A673 (cell line): ENCODE results near the gene SYK. TPM values are rescaled to one million over a fixed set of nuclear protein-coding genes. Genes with fewer than 3 reads are reported as not detected.
"Not testable (repeated sequence)": the region's sequence is repeated elsewhere in the genome, so short reads cannot be mapped to it uniquely, and the experiment has no call there.

ENCODE experiments used
- Bru-seq: library from RNA; stranded (reverse); fragments of 400-500 nt; gene quantifications from one replicate; lab custom pipeline; 2021; lab: Mats Ljungman, UMichigan
- BruChase-seq, 2 experiments: library from RNA; stranded (reverse); fragments of 400-500 nt; gene quantifications; one replicate each; lab custom pipeline; 2021; lab: Mats Ljungman, UMichigan
- BruUV-seq: library from RNA; stranded (reverse); fragments of 400-500 nt; replicated peaks from 2 replicates; lab custom pipeline; 2021; lab: Mats Ljungman, UMichigan
- CTCF ChIA-PET: fragments of 300-600 bp; sonication (Branson Sonifier 250); formaldehyde crosslinking; loops from one replicate; lab custom pipeline; 2022; ENCODE audit warnings: antibody characterized with exemption; lab: Charles Lee
- POLR2A ChIA-PET: fragments of 300-600 bp; sonication (Branson Sonifier 250); formaldehyde crosslinking; loops from one replicate; lab custom pipeline; 2022; ENCODE audit warnings: antibody characterized with exemption; ENCODE audit not compliant: low non-redundant PET; lab: Charles Lee
- DNase-seq: peaks from one replicate; pipeline ENCODE4 v3.0.0-alpha.2; 2015; ENCODE audit warnings: low spot score
- H3K27ac ChIP-seq: fragments of 200-600 bp; sonication (generic); 2 replicates; pipeline ENCODE4 v1.5.1; 2016; ENCODE audit warnings: mixed run types, low read depth, mild to moderate bottlenecking, mixed read lengths, antibody characterized with exemption, low read length; ENCODE audit not compliant: poor library complexity, severe bottlenecking
- H3K27me3 ChIP-seq: fragments of 200-600 bp; sonication (generic); replicated peaks from 2 replicates; pipeline ENCODE4 v1.6.1; 2017; ENCODE audit warnings: mixed run types, low read depth, mild to moderate bottlenecking, mixed read lengths, antibody characterized with exemption, low read length; ENCODE audit not compliant: insufficient read depth, poor library complexity
- H3K36me3 ChIP-seq: fragments of 200-600 bp; sonication (generic); 2 replicates; pipeline ENCODE4 v1.6.1; 2016; ENCODE audit warnings: mixed run types, mild to moderate bottlenecking, mixed read lengths, antibody characterized with exemption, low read length; ENCODE audit not compliant: insufficient read depth, poor library complexity, severe bottlenecking
- H3K4me1 ChIP-seq: fragments of 200-600 bp; sonication (generic); 2 replicates; pipeline ENCODE4 v1.6.1; 2017; ENCODE audit warnings: mixed run types, mild to moderate bottlenecking, mixed read lengths, antibody characterized with exemption, low read length; ENCODE audit not compliant: insufficient read depth, poor library complexity, severe bottlenecking
- H3K4me3 ChIP-seq: fragments of 200-600 bp; sonication (generic); 2 replicates; pipeline ENCODE4 v1.5.1; 2016; ENCODE audit warnings: low read depth, mixed run types, mild to moderate bottlenecking, mixed read lengths, low read length; ENCODE audit not compliant: poor library complexity, severe bottlenecking
- H3K9me3 ChIP-seq: fragments of 200-600 bp; sonication (generic); 2 replicates; pipeline ENCODE4 v1.6.1; 2016; ENCODE audit warnings: mixed run types, low read depth, mild to moderate bottlenecking, mixed read lengths, antibody characterized with exemption, low read length; ENCODE audit not compliant: poor library complexity, severe bottlenecking
- EZH2 ChIP-seq: fragments of 200-600 bp; sonication (generic); IDR thresholded peaks from 2 replicates; pipeline ENCODE4 v1.6.1; 2017; ENCODE audit warnings: borderline replicate concordance, low read depth, mild to moderate bottlenecking, mixed read lengths, antibody characterized with exemption, low read length; ENCODE audit not compliant: poor library complexity, severe bottlenecking
- intact Hi-C: fragments of 100-400 bp; cut with micrococcal nuclease; formaldehyde crosslinking; loops from one replicate; pipeline ENCODE4 v1.10.0; 2022; ENCODE audit not compliant: unreplicated experiment
- long read RNA-seq: library from polyadenylated mRNA; stranded (forward); transcript quantifications from one replicate; pipeline ENCODE4 v2.0.0, GENCODE V29; 2022
- total RNA-seq: library from RNA; stranded (reverse); gene quantifications from 2 replicates; pipeline ENCODE4 v1.2.3, GENCODE V29; 2021
- TF ChIP-seq, protein P1 (sequence below): fragments of 300-800, 200-600 bp; sonication (generic); conservative IDR thresholded peaks from 2 replicates; pipeline ENCODE4 v1.5.1; 2017; ENCODE audit warnings: low read depth, mild to moderate bottlenecking, antibody characterized with exemption, low read length, moderate library complexity, mixed read lengths

The SYK gene
- total RNA-seq (14.9 and 21.5 TPM in 2 replicates), Bru-seq, nascent RNA (percentile 61 among the genes with signal in this experiment), BruChase-seq, experiment 1, labeled RNA remaining after a 2-hour chase (percentile 57 among the genes with signal in this experiment), BruChase-seq, experiment 2, labeled RNA remaining after a 6-hour chase (percentile 59 among the genes with signal in this experiment)
- long read RNA-seq, full-length matches to known transcripts: 25 of 58 reads
- long read RNA-seq, partial matches to known transcripts: 20 of 58 reads
- long read RNA-seq, other reads (novel, unspliced or antisense): 13 of 58 reads

DNA sequence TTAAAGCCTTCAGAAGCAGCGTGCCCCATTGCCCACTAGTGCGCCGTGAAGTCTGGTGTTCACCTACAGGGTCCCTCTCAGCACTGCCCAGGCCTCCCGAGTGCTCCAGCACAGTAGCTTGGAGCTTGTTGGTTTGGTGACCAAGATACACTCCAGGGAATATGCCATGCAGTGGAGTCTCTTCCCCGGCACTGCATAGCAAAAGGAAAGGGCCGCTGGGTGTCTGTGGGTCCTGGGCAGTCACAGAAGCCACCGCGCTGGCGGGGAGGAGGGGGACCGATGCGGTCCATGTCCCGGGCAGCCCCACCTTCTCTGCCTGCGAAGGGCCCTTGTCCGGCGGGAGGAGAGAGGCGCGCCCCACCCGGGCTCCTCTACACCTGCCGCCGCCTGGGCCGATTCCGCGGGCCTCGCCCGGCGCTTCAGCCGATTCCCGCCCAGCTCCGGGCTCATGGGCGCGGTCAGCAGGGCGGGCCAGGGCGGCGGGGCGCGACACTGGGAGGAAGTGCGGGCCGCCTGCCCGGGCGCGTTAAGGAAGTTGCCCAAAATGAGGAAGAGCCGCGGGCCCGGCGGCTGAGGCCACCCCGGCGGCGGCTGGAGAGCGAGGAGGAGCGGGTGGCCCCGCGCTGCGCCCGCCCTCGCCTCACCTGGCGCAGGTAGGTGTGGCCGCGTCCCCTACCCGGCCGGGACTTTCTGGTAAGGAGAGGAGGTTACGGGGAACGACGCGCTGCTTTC is at the start of gene SYK:
Gene SYK, plus strand, starts transcription at position 579 of the 732 bp plus-strand sequence. CDS start 42,080 bp downstream, outside the sequence.
- no peak for TF ChIP-seq EZH2
- TF ChIP-seq, protein P1, sequence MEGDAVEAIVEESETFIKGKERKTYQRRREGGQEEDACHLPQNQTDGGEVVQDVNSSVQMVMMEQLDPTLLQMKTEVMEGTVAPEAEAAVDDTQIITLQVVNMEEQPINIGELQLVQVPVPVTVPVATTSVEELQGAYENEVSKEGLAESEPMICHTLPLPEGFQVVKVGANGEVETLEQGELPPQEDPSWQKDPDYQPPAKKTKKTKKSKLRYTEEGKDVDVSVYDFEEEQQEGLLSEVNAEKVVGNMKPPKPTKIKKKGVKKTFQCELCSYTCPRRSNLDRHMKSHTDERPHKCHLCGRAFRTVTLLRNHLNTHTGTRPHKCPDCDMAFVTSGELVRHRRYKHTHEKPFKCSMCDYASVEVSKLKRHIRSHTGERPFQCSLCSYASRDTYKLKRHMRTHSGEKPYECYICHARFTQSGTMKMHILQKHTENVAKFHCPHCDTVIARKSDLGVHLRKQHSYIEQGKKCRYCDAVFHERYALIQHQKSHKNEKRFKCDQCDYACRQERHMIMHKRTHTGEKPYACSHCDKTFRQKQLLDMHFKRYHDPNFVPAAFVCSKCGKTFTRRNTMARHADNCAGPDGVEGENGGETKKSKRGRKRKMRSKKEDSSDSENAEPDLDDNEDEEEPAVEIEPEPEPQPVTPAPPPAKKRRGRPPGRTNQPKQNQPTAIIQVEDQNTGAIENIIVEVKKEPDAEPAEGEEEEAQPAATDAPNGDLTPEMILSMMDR: no peak
- POLR2A ChIA-PET: no interaction called here
- H3K4me3 ChIP-seq: peak within 1 kb of the TSS; percentile 53
- peaks cover 36% of the 10 kb centered on the region for H3K4me1 ChIP-seq
- no TSS peak for BruUV-seq
- no peaks in the 10 kb centered on the region for H3K9me3 ChIP-seq
- CTCF ChIA-PET: no interaction called here
- no peak for DNase-seq
- H3K27ac ChIP-seq: peak within 1 kb of the TSS; percentile 74
- no peaks in the 10 kb centered on the region for H3K36me3 ChIP-seq
- intact Hi-C loops: no loop called here
- H3K27me3 ChIP-seq: peaks cover 27% of the 10 kb centered on the region

DNA sequence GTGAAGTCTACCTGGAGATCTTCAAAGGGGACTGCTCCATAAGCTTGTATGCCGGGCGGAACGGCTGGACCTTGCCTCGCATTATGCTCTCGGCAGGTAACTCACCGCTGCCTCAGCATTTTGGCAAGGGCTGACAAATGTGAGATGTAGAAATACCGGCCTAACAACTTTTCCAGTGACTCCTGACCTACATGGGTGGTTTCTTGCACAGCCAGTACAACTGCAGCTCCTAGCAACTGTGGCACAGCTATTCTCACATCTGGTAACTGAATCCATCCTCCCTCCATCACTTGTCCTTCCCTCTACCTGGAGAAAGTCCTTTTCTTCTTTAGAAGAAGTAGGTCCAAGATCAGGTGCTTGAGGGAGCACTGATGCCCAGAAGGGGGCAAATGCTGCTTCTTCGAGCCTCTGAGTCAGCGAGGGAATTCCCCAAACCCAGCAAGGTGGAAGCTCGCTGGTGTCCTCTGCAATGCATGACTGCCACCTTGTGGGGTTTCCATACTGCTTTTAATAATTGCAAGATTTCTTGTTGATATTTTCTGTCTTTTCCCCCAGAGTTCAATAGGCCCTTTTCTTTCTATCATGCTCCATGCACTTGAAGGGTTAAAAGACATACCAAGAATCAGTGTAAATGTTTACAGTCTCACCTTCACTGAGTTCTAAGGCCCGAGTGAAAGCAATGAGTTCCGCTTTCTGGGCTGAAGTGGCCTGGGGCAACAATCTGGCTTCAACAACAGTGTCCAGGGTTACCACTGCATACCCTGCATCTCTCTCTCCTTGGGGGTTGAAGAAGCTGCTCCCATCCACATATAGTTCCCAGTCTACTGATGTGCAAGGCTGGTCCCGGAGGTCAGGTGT is 45.9 kb upstream of the SYK start:
- not testable (repeated sequence) for BruUV-seq
- intact Hi-C loops: loop anchor here (2.0 to 5.0 kb wide), 2 partner anchors 523 to 613 kb away; no protein-coding TSS in a partner anchor

DNA sequence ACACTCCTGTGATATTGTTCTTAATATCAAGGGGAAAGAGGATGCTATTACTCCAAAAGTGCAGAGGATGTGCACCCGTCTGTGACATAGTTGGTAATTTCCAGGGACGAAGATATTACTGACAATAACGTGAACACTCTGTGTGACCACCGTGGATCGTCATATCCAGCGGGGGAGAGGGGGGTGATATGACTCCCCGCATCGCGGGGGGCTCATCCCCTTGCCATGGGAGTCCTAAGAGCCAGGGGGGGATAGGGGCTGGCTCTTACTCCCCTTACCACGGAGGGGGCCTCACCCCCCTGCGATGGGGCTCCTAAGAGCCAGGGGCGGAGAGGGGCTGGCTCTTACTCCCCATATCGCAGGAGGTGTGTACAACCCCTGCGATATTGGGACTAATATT is 41.0 kb upstream of the SYK start:
- H3K4me1 ChIP-seq, POLR2A ChIA-PET, H3K9me3 ChIP-seq, DNase-seq, CTCF ChIA-PET, H3K4me3 ChIP-seq, H3K27ac ChIP-seq, H3K27me3 ChIP-seq, H3K36me3 ChIP-seq, BruUV-seq: not testable (repeated sequence)
- intact Hi-C loops: loop anchor here (5.0 kb wide), 1 partner anchor 112 kb away; no protein-coding TSS in a partner anchor

More for the DNA sequence above, 45.9 kb upstream of the SYK start:
- H3K27ac ChIP-seq, H3K4me1 ChIP-seq, H3K36me3 ChIP-seq, H3K4me3 ChIP-seq, H3K9me3 ChIP-seq, POLR2A ChIA-PET, H3K27me3 ChIP-seq: not testable (repeated sequence)
- CTCF ChIA-PET: interaction anchor here (0.6 kb wide), 2 partner anchors 529 to 1128 kb away, joined by 3 to 4 read pairs; no protein-coding TSS in a partner anchor
- DNase-seq: peak; percentile 34
- TF ChIP-seq, protein P1: peak; percentile 39; the same call in 1 of the 2 replicates
